Left ventricle myocardium inferior (tissue), 1 donor: ENCODE measurements around the gene CCL18. TPM values are rescaled to one million over a fixed set of nuclear protein-coding genes. Genes with fewer than 3 reads are reported as not detected.
"Not testable (repeated sequence)": the region's sequence is repeated elsewhere in the genome, so short reads cannot be mapped to it uniquely, and the experiment has no call there.

Source experiments
- DNase-seq: peaks from one replicate; pipeline ENCODE4 v3.0.0-alpha.2; 2020
- H3K27ac ChIP-seq: fragments of 200-600 bp; replicated peaks from 2 replicates; pipeline ENCODE4 v1.8.0; 2021
- H3K27me3 ChIP-seq: fragments of 200-600 bp; 2 replicates; pipeline ENCODE4 v1.8.0; 2021; ENCODE audit warnings: low read depth
- H3K36me3 ChIP-seq: fragments of 200-600 bp; 2 replicates; pipeline ENCODE4 v1.8.0; 2021
- H3K4me1 ChIP-seq: fragments of 200-600 bp; 2 replicates; pipeline ENCODE4 v1.8.0; 2021
- H3K4me3 ChIP-seq: fragments of 200-600 bp; 2 replicates; pipeline ENCODE4 v1.8.0; 2021; ENCODE audit warnings: mild to moderate bottlenecking, moderate library complexity
- H3K9me3 ChIP-seq: fragments of 200-600 bp; replicated peaks from 2 replicates; pipeline ENCODE4 v1.8.0; 2021
- intact Hi-C: fragments of 100-400 bp; cut with micrococcal nuclease; formaldehyde crosslinking; loops from one replicate; pipeline ENCODE4 v1.11.0; 2022
- long read RNA-seq: library from polyadenylated mRNA; unstranded; transcript quantifications from one replicate; pipeline ENCODE4 v2.0.0, GENCODE V29; 2021
- total RNA-seq: library from RNA; stranded (reverse); fragmentation: NEBNext Ultra II Directional; extraction: Animal tissue kit (Norgen Biotek cat#: 25700); gene quantifications from one replicate; pipeline ENCODE4 v1.2.1, GENCODE V29; 2021
- TF ChIP-seq, protein P1 (sequence below): fragments of 200-600 bp; IDR thresholded peaks from 2 replicates; pipeline ENCODE4 v1.8.0; 2021; ENCODE audit warnings: antibody characterized with exemption, mild to moderate bottlenecking, borderline replicate concordance
- donor health status: DM: no; HTN: yes; CAD: no; lungs with severe emphysema.

The CCL18 gene, protein sequence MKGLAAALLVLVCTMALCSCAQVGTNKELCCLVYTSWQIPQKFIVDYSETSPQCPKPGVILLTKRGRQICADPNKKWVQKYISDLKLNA
- 1.1 TPM for total RNA-seq
- long read RNA-seq, result 0 reads

DNA sequence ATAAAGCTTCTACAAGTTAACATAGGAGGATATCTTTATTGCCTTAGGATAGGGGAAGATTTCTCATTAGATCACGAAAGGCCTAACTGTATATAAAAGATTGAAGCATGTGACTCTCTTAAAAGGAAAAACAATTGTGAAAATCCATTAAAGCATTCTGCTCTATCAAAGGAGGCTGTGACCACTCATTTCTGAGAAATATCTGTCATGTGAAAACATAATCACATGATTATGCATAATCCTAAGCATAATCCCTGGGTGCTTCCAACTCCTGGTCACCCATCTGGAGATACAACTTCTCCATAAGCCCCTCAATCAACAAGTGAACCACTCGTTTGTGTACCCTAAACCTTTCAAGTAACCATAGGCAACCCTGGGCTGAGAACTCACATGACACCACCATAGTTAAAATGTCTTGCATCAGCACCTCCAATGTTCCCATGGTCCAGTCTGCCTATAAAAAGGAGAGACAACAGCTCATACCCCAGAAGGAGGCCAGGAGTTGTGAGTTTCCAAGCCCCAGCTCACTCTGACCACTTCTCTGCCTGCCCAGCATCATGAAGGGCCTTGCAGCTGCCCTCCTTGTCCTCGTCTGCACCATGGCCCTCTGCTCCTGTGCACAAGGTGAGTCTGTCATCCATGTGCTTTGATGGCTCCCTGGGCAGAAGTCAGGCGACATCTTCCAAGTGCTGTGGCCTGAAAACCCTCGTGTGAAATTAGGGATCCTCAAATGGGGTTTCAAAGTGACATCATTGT is at the start of gene CCL18:
Gene CCL18 (plus strand): TSS at position 487 of the 756 bp plus-strand sequence. CDS start 71 bp downstream, at position 558.
- H3K36me3 ChIP-seq, result no peaks in the 10 kb centered on the region
- no peak within 1 kb of the TSS for H3K4me3 ChIP-seq
- no peak within 1 kb of the TSS for H3K27ac ChIP-seq
- no peaks in the 10 kb centered on the region for H3K9me3 ChIP-seq
- TF ChIP-seq, protein P1, sequence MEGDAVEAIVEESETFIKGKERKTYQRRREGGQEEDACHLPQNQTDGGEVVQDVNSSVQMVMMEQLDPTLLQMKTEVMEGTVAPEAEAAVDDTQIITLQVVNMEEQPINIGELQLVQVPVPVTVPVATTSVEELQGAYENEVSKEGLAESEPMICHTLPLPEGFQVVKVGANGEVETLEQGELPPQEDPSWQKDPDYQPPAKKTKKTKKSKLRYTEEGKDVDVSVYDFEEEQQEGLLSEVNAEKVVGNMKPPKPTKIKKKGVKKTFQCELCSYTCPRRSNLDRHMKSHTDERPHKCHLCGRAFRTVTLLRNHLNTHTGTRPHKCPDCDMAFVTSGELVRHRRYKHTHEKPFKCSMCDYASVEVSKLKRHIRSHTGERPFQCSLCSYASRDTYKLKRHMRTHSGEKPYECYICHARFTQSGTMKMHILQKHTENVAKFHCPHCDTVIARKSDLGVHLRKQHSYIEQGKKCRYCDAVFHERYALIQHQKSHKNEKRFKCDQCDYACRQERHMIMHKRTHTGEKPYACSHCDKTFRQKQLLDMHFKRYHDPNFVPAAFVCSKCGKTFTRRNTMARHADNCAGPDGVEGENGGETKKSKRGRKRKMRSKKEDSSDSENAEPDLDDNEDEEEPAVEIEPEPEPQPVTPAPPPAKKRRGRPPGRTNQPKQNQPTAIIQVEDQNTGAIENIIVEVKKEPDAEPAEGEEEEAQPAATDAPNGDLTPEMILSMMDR, result no peak
- no peaks in the 10 kb centered on the region for H3K4me1 ChIP-seq
- no peak for DNase-seq
- peaks cover 21% of the 10 kb centered on the region for H3K27me3 ChIP-seq
- intact Hi-C loops, result no loop called here

DNA sequence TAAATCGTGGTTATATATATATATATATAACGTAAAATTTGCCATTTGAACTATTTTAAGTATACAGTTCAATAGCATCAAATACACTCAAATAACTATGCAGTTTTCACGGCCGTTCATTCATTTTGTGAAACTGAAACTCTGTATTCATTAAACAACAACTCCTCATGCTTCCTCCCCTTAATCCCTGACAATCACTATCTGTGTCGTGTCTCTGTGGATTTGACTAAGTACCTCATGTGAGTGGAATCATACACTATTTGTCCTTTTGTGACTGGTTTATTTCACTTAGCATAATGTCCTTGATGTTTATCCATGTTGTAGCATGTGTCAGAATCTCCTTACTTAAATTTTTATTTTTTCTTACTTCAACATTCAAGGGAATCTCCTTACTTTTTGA is 49.1 kb upstream of the CCL18 start:
- Histone ChIP-seq H3K4me3 (no peak overlapping the region), H3K36me3 (no peaks in the 10 kb centered on the region), H3K4me1 (no peaks in the 10 kb centered on the region), H3K9me3 (peaks cover 16% of the 10 kb centered on the region), H3K27ac (no peak overlapping the region), H3K27me3 (peaks cover 11% of the 10 kb centered on the region)
- DNase-seq, result no peak
- intact Hi-C loops, result no loop called here
- TF ChIP-seq, protein P1, result no peak

DNA sequence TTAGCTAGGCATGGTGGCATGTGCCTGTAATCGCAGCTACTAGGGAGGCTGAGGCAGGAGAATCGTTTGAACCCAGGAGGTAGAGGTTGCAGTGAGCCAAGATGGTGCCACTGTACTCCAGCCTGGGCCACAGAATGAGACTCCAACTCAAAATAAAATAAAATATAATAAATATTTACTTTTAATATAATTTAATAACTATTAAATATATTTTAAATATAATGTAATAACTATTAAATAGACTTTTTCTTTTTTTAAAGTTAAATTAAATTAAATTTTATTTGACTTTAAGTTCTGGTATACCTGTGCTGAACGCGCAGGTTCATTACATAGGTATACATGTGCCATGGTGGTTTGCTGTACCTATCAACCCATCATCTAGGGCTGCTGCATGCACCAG is 48.2 kb upstream of the CCL18 start:
- DNase-seq, intact Hi-C loops: not testable (repeated sequence)

DNA sequence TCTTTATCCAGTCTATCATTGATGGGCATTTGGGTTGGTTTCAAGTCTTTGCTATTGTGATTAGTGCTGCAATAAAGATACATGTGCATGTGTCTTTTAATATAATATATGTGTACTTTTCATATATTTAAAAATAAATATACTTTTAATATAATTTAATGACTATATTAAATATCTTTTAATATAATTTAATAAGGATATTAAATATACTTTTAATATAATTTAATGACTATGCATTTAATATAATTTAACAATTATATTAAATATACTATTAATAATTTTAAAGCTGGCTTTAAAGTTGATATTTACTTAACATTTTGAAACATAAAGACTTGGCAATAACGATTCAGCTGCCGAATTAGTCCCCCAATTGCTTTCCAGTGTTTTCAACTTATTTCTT is 47.5 kb upstream of the CCL18 start:
- Histone ChIP-seq H3K36me3 (no peaks in the 10 kb centered on the region), H3K27me3 (peaks cover 11% of the 10 kb centered on the region), H3K4me1 (no peaks in the 10 kb centered on the region), H3K9me3 (peaks cover 12% of the 10 kb centered on the region), H3K27ac (no peak overlapping the region), H3K4me3 (no peak overlapping the region)
- DNase-seq, result no peak
- TF ChIP-seq, protein P1, result no peak
- intact Hi-C loops, result no loop called here

More for the DNA sequence above, 48.2 kb upstream of the CCL18 start:
- not testable (repeated sequence) for H3K36me3 ChIP-seq, H3K4me1 ChIP-seq, H3K4me3 ChIP-seq, H3K27ac ChIP-seq
- Histone ChIP-seq H3K27me3 (peaks cover 11% of the 10 kb centered on the region), H3K9me3 (peaks cover 14% of the 10 kb centered on the region)

DNA sequence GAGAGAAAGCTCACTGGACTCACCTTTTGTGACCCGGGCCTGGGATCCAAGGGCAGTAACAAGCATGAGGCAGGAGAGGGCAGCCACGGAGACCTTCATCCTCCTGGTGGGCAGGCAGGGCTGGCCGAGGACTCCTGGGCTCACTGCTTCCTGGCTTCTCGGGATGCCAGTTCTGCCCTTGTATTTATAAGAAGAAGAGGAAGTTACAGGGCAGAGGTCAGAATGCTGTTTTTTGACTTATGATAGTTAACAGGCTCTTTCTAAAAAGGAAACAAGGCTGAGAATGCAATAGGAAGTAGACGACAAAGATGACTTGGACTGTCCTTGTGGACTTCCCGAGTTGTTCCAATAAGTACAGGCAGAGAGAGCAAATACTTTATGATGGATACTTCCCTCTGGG is 46.3 kb upstream of the CCL18 start, which contains the start of gene CCL23:
Gene CCL23 (minus strand): TSS at position 174 of the 400 bp plus-strand sequence. CDS start 75 bp downstream, at position 99.
- no peaks in the 10 kb centered on the region for H3K36me3 ChIP-seq
- DNase-seq, result no peak
- H3K27ac ChIP-seq, result no peak within 1 kb of the TSS
- intact Hi-C loops, result no loop called here
- peaks cover 2% of the 10 kb centered on the region for H3K9me3 ChIP-seq
- no peaks in the 10 kb centered on the region for H3K4me1 ChIP-seq
- TF ChIP-seq, protein P1, result no peak
- no peak within 1 kb of the TSS for H3K4me3 ChIP-seq
- peaks cover 18% of the 10 kb centered on the region for H3K27me3 ChIP-seq

DNA sequence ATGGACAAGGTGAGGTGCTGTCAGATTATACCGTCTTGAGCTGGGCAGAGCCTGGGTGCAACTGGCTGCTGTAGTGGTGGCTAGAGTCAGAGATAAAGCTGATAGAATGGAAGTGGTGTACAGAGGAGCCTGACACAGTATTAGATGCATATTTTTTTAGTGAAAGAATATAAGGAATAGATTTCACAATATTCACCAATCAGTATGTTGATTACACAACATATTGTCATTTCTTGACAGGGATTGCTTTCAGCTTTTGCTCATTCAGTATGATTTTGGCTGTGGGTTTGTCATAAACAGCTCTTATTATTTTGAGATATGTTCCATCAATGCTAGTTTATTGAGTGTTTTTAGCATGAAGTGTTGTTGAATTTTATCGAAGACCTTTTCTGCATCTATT is 44.6 kb upstream of the CCL18 start:
- peaks cover 30% of the 10 kb centered on the region for H3K27me3 ChIP-seq
- intact Hi-C loops, result no loop called here
- H3K4me3 ChIP-seq, result no peak overlapping the region
- H3K4me1 ChIP-seq, result no peaks in the 10 kb centered on the region
- no peak for DNase-seq
- H3K9me3 ChIP-seq, result peaks cover 8% of the 10 kb centered on the region
- H3K36me3 ChIP-seq, result no peaks in the 10 kb centered on the region
- no peak overlapping the region for H3K27ac ChIP-seq
- TF ChIP-seq, protein P1, result no peak
